ENCODE data around the gene AP2A2.

Gene AP2A2

DNA sequence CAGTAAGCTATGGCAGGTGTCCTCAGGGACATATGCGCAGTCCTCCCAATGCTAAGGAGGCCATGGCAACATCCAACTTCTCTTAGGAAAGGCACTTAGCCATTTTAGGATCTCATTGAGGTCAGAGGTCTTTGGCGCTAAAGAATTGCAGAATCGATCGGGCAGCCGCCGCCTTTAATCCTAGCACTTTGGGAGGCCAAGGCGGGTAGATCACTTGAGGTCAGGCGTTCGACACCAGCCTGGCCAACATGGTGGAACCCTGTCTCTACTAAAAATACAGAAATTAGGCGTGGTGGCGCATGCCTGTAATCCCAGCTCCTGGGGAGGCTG, 13.8 kb upstream of the AP2A2 start:
- Histone ChIP-seq H3K9me3 (ENCODE audit: severe bottlenecking) (no peaks in the 10 kb centered on the region), H3K36me3 (peaks cover 10% of the 10 kb centered on the region), H3K4me3 (ENCODE audit: low read depth, low read length) (peak overlapping the region; percentile 62), H3K27ac (peak overlapping the region; percentile 96), H3K27me3 (ENCODE audit: insufficient read depth, low read depth, severe bottlenecking) (no peaks in the 10 kb centered on the region)
- DNase-seq: peak; percentile 38
- TF ChIP-seq, protein P1, sequence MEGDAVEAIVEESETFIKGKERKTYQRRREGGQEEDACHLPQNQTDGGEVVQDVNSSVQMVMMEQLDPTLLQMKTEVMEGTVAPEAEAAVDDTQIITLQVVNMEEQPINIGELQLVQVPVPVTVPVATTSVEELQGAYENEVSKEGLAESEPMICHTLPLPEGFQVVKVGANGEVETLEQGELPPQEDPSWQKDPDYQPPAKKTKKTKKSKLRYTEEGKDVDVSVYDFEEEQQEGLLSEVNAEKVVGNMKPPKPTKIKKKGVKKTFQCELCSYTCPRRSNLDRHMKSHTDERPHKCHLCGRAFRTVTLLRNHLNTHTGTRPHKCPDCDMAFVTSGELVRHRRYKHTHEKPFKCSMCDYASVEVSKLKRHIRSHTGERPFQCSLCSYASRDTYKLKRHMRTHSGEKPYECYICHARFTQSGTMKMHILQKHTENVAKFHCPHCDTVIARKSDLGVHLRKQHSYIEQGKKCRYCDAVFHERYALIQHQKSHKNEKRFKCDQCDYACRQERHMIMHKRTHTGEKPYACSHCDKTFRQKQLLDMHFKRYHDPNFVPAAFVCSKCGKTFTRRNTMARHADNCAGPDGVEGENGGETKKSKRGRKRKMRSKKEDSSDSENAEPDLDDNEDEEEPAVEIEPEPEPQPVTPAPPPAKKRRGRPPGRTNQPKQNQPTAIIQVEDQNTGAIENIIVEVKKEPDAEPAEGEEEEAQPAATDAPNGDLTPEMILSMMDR (IDR thresholded peaks at IDR 0.05; ENCODE audit: low read depth, low read length): no peak

DNA sequence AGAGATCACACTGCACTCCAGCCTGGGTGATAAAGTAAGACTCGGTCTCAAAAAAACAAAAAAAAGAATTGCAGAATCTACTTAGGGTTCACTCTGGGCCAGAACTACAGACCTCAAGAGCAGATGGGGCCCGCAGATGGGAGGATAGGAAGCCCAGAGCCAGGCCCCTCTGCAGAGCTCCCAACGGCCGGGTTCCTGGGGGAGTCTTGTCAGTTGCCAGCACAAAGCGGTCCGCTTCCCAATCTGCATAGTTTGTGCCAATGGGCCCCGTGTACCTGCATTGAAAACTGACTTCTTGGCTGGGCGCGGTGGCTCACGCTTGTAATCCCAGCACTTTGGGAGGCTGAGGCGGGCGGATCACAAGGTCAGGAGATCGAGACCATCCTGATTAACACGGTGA, 13.4 kb upstream of the AP2A2 start:
- Histone ChIP-seq H3K36me3 (peaks cover 9% of the 10 kb centered on the region), H3K27me3 (ENCODE audit: insufficient read depth, low read depth, severe bottlenecking) (no peaks in the 10 kb centered on the region), H3K27ac (peak overlapping the region; percentile 96), H3K4me3 (ENCODE audit: low read depth, low read length) (no peak overlapping the region), H3K9me3 (ENCODE audit: severe bottlenecking) (no peaks in the 10 kb centered on the region)
- TF ChIP-seq, protein P1 (IDR thresholded peaks at IDR 0.05; ENCODE audit: low read depth, low read length): no peak
- DNase-seq: no peak

DNA sequence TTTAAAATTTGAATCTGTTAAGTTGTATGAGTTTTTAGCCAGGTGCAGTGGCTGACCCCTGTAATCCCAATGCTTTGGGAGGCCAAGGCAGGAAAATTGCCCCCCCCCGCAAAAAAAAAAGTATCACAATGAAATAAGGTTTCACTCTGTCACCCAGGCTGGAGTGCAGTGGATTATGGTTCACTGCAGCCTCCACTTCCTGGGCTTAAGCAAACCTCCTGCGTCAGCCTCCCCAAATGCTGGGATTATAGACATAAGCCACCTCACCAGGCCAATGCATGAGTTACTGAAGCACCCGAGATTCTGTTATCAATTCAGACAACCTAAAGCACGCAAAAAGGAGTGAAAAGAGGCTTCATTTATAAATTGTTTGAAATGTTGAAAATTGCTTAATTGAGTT, 12.6 kb upstream of the AP2A2 start:
- no peaks in the 10 kb centered on the region for H3K27me3 ChIP-seq (ENCODE audit: insufficient read depth, low read depth, severe bottlenecking)
- peaks cover 9% of the 10 kb centered on the region for H3K36me3 ChIP-seq
- no peak for DNase-seq
- no peak overlapping the region for H3K4me3 ChIP-seq (ENCODE audit: low read depth, low read length)
- TF ChIP-seq, protein P1 (IDR thresholded peaks at IDR 0.05; ENCODE audit: low read depth, low read length): no peak
- no peak overlapping the region for H3K27ac ChIP-seq
- H3K9me3 ChIP-seq (ENCODE audit: severe bottlenecking): no peaks in the 10 kb centered on the region

DNA sequence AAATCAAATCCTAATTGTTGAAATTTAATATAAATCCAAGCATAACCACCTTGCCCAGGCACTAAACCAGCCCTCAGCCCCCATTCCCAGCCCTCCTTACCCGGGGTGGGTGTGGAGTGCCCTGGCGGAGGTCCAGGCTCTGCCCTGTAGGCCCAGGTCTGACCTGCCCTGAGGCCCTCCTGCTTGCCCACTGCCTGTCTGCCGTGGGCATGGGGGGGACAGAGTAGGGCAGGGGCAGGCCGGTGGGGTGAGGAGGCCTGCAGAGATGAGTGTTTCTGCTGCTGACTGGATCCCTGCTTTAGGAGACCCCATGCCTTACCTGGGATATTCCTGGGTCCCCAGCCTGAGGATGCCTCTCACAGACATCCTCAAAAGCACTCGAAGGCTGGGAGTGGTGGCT, 11.5 kb upstream of the AP2A2 start:
- TF ChIP-seq, protein P1 (IDR thresholded peaks at IDR 0.05; ENCODE audit: low read depth, low read length): no peak
- Histone ChIP-seq H3K9me3 (ENCODE audit: severe bottlenecking) (no peaks in the 10 kb centered on the region), H3K36me3 (0 out of 2 replicates have a peak, but pooled peaks cover 2% of the 10 kb centered on the region), H3K27ac (no peak overlapping the region), H3K27me3 (ENCODE audit: insufficient read depth, low read depth, severe bottlenecking) (no peaks in the 10 kb centered on the region), H3K4me3 (ENCODE audit: low read depth, low read length) (no peak overlapping the region)
- no peak for DNase-seq

DNA sequence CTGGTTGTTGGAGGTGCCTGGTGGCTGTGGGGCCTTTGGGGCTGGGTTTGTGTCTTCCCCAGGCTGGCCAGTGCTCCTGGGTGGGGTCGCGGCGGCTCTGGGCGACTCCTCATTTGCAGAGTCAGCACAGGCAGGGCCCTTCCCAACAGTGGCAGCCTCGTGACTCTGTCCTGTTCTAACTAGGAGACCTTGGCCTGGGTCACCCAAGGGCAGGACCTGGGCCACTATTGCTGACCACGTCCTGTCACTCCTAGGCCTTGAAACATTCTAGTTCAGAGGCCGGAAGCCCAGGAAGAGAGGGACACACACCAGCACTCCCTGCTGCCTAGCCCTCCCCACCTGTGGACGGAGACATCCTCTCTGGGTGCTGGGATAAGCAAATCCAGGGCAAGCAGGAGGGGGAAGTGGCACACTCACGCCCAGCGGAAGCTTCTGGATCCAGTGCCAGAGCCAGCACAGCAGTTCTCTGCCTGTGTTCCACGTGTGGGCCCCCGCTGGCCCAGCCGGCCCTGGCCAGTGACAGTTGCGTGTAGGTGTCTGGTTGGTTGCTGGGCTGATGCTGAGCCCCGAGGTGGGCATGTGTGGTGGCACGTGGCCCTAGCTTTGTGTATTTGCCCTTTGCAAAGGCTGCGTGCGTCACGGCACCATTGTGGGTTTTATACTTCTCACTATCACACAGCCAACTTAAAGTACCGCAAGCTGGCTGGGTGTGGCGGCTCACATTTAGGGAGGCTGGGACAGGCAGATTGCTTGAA, 10.7 kb upstream of the AP2A2 start:
- no peaks in the 10 kb centered on the region for H3K36me3 ChIP-seq
- TF ChIP-seq, protein P1 (IDR thresholded peaks at IDR 0.05; ENCODE audit: low read depth, low read length): no peak
- no peak overlapping the region for H3K4me3 ChIP-seq (ENCODE audit: low read depth, low read length)
- H3K27me3 ChIP-seq (ENCODE audit: insufficient read depth, low read depth, severe bottlenecking): no peaks in the 10 kb centered on the region
- DNase-seq: no peak
- H3K9me3 ChIP-seq (ENCODE audit: severe bottlenecking): no peaks in the 10 kb centered on the region
- no peak overlapping the region for H3K27ac ChIP-seq

DNA sequence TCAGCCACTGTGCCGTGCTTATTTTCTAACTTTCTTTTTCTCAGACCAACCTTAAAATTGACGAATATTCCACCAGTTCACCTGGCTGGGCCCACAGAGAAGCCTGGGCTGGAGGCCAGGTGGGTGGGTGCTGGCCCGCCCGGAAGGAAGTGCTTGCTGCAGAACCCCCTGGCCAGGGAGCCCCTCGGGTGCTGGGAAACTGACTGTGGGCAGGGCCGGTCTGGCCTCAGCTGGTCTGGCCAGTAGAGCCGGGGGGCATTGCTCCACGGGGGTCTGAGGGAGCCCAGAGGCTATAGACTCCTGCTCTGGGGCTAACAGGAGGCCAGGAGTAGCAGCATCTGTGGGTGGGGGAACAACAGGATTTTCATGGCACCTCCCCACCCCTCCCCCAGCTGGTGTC, 8.2 kb upstream of the AP2A2 start:
- Histone ChIP-seq H3K36me3 (no peaks in the 10 kb centered on the region), H3K4me3 (ENCODE audit: low read depth, low read length) (no peak overlapping the region), H3K27ac (peak overlapping the region; percentile 29; the same call in 1 of the 2 replicates), H3K27me3 (ENCODE audit: insufficient read depth, low read depth, severe bottlenecking) (no peaks in the 10 kb centered on the region), H3K9me3 (ENCODE audit: severe bottlenecking) (no peaks in the 10 kb centered on the region)
- TF ChIP-seq, protein P1 (IDR thresholded peaks at IDR 0.05; ENCODE audit: low read depth, low read length): no peak
- DNase-seq: peak; percentile 34

Data from WERI-Rb-1 (cell line).